T-helper 2 cell treated with Interferon-gamma antibody and Interleukin-4, amounts not matched to agents 100 ng/mL and 5 ng/mL, for 36 hours (primary cell): ENCODE results near the gene ACTG1. TPM values are rescaled to one million over a fixed set of nuclear protein-coding genes. Genes with fewer than 3 reads are reported as not detected.

Experiments
- intact Hi-C: fragments of 100-400 bp; cut with micrococcal nuclease; formaldehyde crosslinking; loops from one replicate; pipeline ENCODE4 v1.15.1; 2023
- total RNA-seq: library from RNA; stranded (reverse); gene quantifications from 2 replicates; pipeline ENCODE4 v1.2.3, GENCODE V29; 2022

Gene ACTG1
- total RNA-seq = 5,454 and 5,595 TPM in 2 replicates

DNA sequence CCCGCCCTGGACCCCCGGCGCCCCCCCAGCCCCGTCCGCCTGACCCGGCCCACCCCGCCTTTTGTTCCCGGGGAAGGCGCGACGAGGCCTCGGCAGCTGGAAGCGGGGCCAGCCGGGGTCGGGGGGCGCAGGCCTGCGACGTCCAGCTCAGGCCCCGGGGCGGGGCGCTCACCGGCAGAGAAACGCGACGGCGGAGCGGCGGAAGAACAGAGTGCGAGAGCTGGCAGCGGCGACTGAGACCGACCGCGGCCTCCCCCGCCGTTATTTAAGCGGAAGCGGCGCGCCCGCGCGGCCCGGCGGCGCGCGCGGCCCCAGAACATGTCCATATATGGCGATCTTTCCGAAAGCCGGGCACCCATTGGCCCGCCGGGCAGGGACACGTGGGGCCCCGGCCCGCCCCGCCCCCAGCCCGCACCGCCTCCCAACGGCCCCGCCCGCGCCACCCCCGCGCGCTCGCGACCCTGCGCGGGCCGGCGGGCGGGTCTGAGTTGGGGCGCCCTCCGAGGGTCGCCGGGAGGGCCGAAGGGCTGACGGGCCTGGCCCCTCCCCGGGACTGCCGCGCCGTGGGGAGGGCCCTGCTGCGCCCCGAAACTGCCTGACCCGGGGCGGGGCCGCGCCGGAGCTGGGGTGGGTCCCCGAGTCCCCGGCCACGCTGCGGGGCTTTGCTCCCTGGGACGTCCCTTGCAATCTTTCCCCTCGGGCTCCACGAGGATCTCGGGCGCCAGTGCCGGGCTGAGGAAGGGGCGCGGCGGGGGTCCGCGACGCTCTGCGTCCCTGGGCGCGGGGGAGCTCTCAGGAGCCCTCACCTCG lies at the start of gene ACTG1:
Gene ACTG1, minus strand, starts transcription at position 238 of the 810 bp plus-strand sequence. CDS start 445 bp downstream, outside the sequence.
- intact Hi-C loops = loop anchor here (2.0 to 5.0 kb wide), 5 partner anchors 26 to 1715 kb away; partner anchors contain the start of genes BAHCC1, CBX8 and P4HB

GRCh38 chr17:81561494-81561885 lies 48.9 kb upstream of the ACTG1 start:
- intact Hi-C loops = no loop called here

- intact Hi-C loops = no loop called here
These were observed 46.6 kb upstream of the ACTG1 start for GRCh38 chr17:81558941-81559806.

DNA sequence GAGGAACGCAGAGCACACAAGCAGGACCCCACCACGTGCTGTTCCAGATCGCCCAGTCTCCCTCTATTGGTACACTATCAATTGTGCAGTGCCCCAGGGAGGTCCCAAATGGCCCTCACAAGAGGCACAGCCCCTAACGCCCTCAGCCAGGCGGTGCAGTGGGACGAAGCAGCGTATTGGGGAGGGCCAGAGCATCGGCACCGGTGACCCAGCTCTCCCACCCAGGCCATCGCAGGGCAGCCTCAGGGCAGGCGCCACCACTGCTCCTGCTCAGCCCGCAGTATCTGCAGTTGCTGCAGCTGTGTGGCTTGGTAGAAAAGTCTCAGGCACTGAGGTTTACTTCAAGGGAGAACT lies 45.5 kb upstream of the ACTG1 start:
- intact Hi-C loops = no loop called here

DNA sequence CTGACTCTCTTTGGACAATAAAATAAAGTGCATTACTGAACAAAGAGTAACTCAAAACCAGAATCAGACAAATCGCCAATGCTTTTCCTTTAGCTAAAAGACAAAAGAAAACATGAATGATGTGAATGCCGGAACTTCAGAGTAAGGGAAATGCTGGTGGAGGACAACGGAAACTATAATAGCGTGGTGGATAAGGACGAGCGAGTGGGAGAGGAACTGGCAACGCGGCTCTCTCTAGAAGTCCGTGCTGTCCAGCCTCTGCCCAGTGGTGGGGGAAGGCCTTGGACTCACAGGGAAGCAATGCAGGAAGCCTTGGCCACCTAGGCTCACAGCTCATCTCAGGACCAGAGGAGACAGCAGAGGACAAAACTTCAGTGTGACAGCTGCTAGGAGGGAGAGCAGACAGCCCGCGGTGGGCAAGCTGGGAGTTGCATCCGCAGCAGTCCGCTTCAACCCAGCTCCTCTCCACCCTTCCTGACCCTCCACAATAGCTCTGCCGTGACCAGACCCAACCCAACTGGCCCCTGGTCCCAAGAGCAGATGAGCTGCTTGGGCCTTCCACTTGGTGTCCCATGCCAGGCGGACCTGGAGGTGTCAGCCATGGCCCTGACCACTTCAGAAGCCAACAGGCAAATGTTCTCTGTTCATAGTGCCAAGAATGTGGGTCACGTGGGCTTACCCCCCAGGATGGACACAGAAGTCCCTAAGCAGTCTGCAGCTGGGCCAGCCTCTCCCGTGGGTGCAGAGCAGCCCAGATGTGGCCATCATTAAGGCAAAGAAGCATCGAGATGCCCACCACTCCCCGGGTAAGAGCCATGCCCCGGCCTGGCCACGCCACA lies 44.9 kb upstream of the ACTG1 start:
- intact Hi-C loops = no loop called here

- intact Hi-C loops = no loop called here
These were observed 44.3 kb upstream of the ACTG1 start for GRCh38 chr17:81556863-81557262.

- intact Hi-C loops = no loop called here
These were observed 43.6 kb upstream of the ACTG1 start for GRCh38 chr17:81556175-81556691.

GRCh38 chr17:81553616-81554181 lies 41.1 kb upstream of the ACTG1 start:
- intact Hi-C loops = loop anchor here (2.0 kb wide), 2 partner anchors 71 to 129 kb away; partner anchors contain the start of gene ARL16

DNA sequence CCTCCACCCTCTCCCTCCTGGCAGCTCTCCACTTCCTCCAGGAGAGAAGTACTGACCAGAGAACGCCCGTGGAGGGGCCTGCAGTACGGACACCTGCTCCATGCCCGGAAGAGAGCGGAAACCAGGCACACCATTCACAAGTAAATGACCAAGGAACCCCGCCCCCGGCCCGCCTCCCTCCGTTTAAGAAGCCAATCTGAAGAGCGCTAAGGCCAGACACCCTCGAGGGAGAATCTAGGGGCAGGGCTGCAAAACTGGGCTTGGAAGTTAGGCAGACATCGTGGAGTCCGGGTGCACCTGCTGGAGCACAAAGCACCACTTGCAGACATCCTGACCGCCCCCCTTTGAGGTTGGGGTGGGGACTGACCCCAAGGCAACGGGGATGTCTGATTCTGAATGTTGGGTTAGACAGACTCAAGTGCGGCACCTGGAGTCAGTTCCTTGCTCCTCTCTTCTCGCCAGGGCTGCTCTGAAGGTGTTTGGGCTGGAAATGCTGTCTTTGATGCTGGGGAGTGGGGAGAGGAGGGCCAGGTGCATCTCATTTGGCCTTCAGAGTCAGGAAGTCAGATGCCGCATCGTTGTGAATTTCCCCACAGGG lies 40.5 kb upstream of the ACTG1 start:
- intact Hi-C loops = loop anchor here (2.0 kb wide), 2 partner anchors 70 to 130 kb away; partner anchors contain the start of gene ARL16

DNA sequence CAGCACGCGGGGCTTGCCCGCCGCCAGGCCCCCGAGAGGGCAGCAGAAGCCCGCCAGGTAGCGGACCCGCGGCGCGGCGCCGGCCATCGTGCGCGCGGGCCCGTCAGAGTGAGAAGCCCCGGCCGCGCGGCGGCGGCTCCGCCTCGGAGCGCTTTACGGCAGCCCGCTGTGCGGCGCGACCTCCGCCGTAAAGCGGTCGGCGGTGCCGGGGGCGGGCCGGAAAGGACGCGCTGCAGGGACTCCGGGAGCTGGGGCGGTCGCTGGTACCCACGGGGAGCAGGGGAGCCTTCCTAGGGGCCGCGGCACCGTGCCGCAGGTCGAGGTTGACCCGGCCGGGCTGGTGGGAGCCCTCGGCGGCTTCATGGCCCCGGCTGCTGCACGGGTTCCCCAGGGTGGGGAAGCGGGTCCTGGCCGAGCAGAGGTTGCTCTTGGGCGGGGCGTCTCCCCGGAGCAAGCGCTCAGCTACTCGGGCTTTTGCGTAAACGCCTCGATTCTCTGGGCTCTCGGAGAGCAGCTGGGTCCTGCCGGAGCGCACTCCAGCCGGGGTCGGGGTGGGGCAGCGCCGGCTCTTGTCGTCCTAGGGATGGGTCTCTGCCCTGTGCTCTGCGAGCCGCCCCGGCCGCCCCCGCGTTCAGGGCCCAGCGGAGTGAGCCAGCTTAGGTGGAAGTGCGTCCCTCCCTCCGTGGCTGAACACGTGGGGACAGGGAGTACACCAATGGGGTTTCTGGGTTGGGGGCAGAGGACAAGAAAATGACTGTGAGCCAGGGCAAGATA lies 39.8 kb upstream of the ACTG1 start, which contains the start of gene FAAP100:
Gene FAAP100, minus strand, starts transcription at position 110 of the 774 bp plus-strand sequence. Its CDS starts 23 bp downstream, at position 87.
- intact Hi-C loops = loop anchor here (1.0 to 2.0 kb wide), 4 partner anchors 37 to 130 kb away; partner anchors contain the start of gene ARL16

DNA sequence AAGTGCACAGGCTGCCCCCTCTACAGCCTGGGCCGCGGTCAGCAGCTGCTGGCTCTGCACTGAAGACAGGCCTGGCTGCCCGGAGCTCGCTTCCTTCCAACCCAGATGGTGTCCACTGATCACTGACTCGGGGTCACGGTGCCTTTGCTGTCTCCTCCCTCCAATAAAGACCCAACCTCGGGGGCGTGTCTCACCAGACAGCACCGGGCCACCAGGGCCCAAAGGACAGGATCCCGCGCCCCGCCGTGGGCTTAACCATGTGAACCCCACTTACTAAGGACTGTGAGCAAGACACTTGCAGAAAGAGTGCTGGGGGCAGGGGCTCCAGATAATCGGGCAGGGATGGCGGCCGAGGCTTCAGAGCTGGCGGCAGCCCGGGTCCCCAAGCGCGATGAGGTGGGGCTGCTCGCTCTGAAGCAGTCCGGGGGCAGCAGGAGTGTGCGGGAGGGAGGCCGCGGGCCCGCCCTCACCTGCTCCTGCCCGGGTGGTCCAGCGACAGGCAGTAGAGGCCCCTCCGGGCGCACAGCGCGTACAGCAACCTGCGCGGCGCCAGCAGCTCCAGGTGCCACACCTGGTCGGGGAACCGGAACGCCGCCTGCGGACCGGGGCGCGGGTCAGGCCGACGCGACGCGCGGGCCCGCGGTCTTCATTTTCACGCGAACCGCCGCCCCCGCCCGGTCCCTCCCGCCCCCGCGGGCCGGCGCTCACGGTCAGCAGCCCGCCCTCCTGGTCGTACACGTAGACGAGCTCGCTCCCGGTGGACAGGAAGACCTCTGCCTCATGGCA lies 39.1 kb upstream of the ACTG1 start:
- intact Hi-C loops = loop anchor here (1.0 to 2.0 kb wide), 4 partner anchors 36 to 131 kb away; partner anchors contain the start of gene ARL16

DNA sequence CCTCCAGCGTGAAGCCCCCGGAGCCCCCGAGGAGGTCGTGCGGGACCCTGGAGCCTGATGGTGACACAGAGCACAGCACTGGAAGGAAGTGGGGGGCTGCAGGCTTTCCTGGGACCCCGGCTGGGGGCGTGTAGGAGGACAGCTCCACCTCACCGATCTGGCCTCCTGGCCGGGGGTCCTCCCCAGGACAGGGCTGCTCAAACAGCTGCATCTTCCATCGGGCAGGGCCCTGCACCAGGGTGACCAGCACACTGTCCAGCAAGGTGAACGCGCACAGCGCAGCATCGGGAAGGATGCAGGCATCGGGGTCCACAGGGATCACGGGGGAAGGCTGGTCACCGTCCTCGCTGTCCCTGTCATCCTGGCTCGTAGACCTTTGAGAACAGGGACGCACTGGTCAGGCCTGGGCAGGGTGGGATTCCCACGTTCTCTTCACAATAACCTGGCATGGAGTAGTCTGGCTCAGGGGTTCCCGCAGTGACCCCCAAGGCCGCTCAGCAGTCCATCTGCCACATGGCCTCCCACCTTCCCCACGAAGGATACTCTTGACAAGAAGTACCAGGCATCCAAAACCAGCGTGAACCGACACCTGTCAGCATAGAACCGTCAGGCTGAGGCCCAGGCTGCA lies 38.3 kb upstream of the ACTG1 start:
- intact Hi-C loops = no loop called here

- intact Hi-C loops = no loop called here
These were observed 37.7 kb upstream of the ACTG1 start for GRCh38 chr17:81550285-81550684.

- intact Hi-C loops = no loop called here
These were observed 37.2 kb upstream of the ACTG1 start for GRCh38 chr17:81549826-81550225.

DNA sequence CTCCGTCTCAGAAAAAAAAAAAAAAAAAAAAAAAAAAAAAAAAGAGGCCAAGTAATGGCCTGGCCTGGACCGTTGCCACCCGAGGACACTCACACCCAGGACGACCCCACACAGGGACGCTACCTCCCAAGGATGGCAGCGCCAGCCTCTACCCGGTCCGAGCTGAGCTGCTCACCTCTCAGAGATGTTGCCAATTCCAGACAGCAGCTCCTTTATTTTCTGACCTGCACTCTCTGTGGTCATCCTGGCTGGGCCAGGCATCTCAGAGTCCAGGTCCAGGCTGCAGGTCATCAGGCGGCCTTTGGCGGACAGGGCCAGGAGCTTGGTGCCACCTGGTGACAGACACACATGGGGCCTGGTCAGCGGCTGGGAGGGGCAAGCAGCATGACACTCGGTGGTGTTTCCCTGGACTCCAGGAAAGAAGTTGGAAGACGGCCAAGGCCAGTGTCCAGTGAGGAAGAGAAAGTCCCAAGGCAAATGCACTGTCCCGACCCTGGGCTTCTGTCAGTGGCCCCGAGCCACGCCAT lies 36.5 kb upstream of the ACTG1 start:
- intact Hi-C loops = no loop called here

GRCh38 chr17:81547614-81547982 lies 35.0 kb upstream of the ACTG1 start:
- intact Hi-C loops = no loop called here

DNA sequence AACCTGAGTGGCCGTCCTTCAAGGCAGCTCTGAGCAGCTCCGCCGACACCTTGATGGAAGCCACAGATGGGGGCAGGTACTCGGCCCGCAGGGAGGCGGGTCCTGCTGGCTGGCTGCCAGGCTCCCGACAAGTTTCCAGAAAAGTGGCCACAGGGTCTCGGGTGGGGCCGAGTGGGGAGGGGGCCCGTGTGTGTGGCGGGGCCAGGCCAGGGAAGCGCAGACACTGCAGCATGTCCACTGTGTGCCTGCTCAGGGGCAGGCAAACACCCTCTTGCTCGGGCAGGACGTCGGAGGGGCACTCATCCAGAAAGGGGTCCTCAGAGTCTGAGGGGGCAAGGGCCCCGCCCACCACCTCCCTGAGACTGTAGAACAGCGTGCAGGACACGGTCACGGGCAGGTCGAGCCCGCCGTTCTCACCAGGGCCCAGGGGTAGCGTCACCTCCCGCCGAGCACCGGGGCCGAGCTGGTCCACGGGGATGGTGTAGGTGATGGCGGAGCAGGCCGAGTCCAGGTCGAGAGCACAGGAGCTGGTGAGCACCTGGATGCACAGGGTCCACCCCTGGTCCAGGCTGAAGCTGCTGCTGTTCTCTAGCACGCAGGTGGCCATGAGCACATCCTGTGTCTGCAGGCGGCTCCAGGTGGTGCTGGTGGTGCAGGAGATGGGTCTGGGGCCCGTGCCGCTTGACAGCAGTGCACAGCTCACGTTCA lies 34.5 kb upstream of the ACTG1 start:
- intact Hi-C loops = no loop called here
